H1 (cell line): ENCODE data around the gene NOD2.

Experiments
- BCL11A ChIP-seq, 2 experiments: IDR thresholded peaks; one replicate each; pipeline ENCODE4 v1.6.1; 2011; ENCODE audit warnings: low read depth in 2 of 2, low read length in 2 of 2, mild to moderate bottlenecking in 2 of 2
- CHD1 ChIP-seq: IDR thresholded peaks from 2 replicates; pipeline ENCODE4 v1.6.1; 2012; ENCODE audit warnings: low read depth, low read length, improper control_type of control experiment
- CHD7 ChIP-seq: fragments of 300-600 bp; sonication (generic); IDR thresholded peaks from 2 replicates; pipeline ENCODE4 v1.7.1; 2012; ENCODE audit warnings: low read length, moderate library complexity, mild to moderate bottlenecking, inconsistent platforms; ENCODE audit not compliant: insufficient replicate concordance
- CTCF ChIP-seq, 3 experiments: IDR thresholded peaks; 1 replicate in 2 of 3; 2 replicates in 1 of 3; pipeline versions ENCODE4 v1.5.1 to v1.6.1; 2011; ENCODE audit warnings: low read length in 3 of 3, mild to moderate bottlenecking in 3 of 3, inconsistent platforms in 2 of 3, low read depth in 1 of 3, moderate library complexity in 1 of 3; ENCODE audit not compliant: insufficient read depth in 1 of 3; ENCODE audit errors: control extremely low read depth in 1 of 3
- EP300 ChIP-seq, 2 experiments: IDR thresholded peaks; 1 replicate in 1 of 2; 2 replicates in 1 of 2; pipeline ENCODE4 v1.6.1; 2011 to 2012; ENCODE audit warnings: low read depth in 2 of 2, low read length in 2 of 2, mild to moderate bottlenecking in 2 of 2, borderline replicate concordance in 1 of 2, inconsistent platforms in 1 of 2, moderate library complexity in 1 of 2
- EZH2 ChIP-seq: fragments of 200-600 bp; sonication (generic); IDR thresholded peaks from 2 replicates; pipeline ENCODE4 v1.7.1; 2012; ENCODE audit warnings: low read depth, mild to moderate bottlenecking, moderate library complexity, low read length, inconsistent platforms; ENCODE audit not compliant: severe bottlenecking
- MAFK ChIP-seq: IDR thresholded peaks from 2 replicates; pipeline ENCODE4 v1.6.1; 2012; ENCODE audit warnings: low read depth, mild to moderate bottlenecking, improper control_type of control experiment, low read length
- POLR2A ChIP-seq, 2 experiments: IDR thresholded peaks; 1 replicate in 1 of 2; 2 replicates in 1 of 2; pipeline ENCODE4 v1.6.1; 2011; ENCODE audit warnings: low read depth in 2 of 2, low read length in 2 of 2, mild to moderate bottlenecking in 2 of 2; ENCODE audit errors: control extremely low read depth in 1 of 2
- POLR2AphosphoS5 ChIP-seq: IDR thresholded peaks from 2 replicates; pipeline ENCODE4 v1.6.1; 2011; ENCODE audit warnings: low read depth, low read length
- RXRA ChIP-seq: IDR thresholded peaks from 2 replicates; pipeline ENCODE4 v1.6.1; 2011; ENCODE audit warnings: low read depth, mild to moderate bottlenecking, low read length, moderate library complexity; ENCODE audit not compliant: insufficient read depth
- SIN3A ChIP-seq, 2 experiments: IDR thresholded peaks in 1 of 2; conservative IDR thresholded peaks in 1 of 2; 2 replicates each; pipeline ENCODE4 v1.6.1; 2011 to 2012; ENCODE audit warnings: low read length in 2 of 2, improper control_type of control experiment in 1 of 2, low read depth in 1 of 2, mild to moderate bottlenecking in 1 of 2
- SP2 ChIP-seq: IDR thresholded peaks from 2 replicates; pipeline ENCODE4 v1.6.1; 2012; ENCODE audit warnings: mild to moderate bottlenecking, low read length, inconsistent platforms
- TAF1 ChIP-seq: IDR thresholded peaks from 2 replicates; pipeline ENCODE4 v1.6.1; 2011; ENCODE audit warnings: mild to moderate bottlenecking, low read depth, low read length
- USF2 ChIP-seq: IDR thresholded peaks from 2 replicates; pipeline ENCODE4 v1.6.1; 2011; ENCODE audit warnings: low read length, improper control_type of control experiment

GRCh38 chr16:50664270-50664669 is 29.1 kb upstream of the NOD2 start:
- no peak for TF ChIP-seq CTCF (IDR thresholded peaks at IDR 0.05; ENCODE audit: control extremely low read depth in 1 of 3, insufficient read depth in 1 of 3, low read depth in 1 of 3, low read length in 3 of 3)
- no peak for TF ChIP-seq POLR2A (IDR thresholded peaks at IDR 0.05; ENCODE audit: control extremely low read depth in 1 of 2, low read depth in 2 of 2, low read length in 2 of 2)
- no peak for TF ChIP-seq CHD1
- TF ChIP-seq CHD7: no peak
- TF ChIP-seq EZH2: no peak
- TF ChIP-seq TAF1: no peak
- no peak for TF ChIP-seq POLR2AphosphoS5
- no peak for TF ChIP-seq MAFK
- no peak for TF ChIP-seq USF2
- TF ChIP-seq BCL11A (IDR thresholded peaks at IDR 0.05; ENCODE audit: low read depth in 2 of 2, low read length in 2 of 2): no peak
- TF ChIP-seq SIN3A (conservative IDR thresholded peaks at IDR 0.05 in 1 of 2, IDR thresholded peaks at IDR 0.05 in 1 of 2; ENCODE audit: low read depth in 1 of 2, low read length in 2 of 2): no peak
- TF ChIP-seq EP300 (IDR thresholded peaks at IDR 0.05; ENCODE audit: borderline replicate concordance in 1 of 2, low read depth in 2 of 2, low read length in 2 of 2): no peak
- no peak for TF ChIP-seq SP2
- no peak for TF ChIP-seq RXRA
